Measurements from ENCODE around the gene ZCCHC14. TPM values are rescaled to one million over a fixed set of nuclear protein-coding genes. Genes with fewer than 3 reads are reported as not detected.
A peak's percentile ranks its signal among the peaks of the same experiment; 100 is the strongest.
"Not testable (repeated sequence)": the region's sequence is repeated elsewhere in the genome, so short reads cannot be mapped to it uniquely, and the experiment has no call there.

Gene ZCCHC14
- total RNA-seq, 1 experiment from 2014 or later = 45.4 TPM

DNA sequence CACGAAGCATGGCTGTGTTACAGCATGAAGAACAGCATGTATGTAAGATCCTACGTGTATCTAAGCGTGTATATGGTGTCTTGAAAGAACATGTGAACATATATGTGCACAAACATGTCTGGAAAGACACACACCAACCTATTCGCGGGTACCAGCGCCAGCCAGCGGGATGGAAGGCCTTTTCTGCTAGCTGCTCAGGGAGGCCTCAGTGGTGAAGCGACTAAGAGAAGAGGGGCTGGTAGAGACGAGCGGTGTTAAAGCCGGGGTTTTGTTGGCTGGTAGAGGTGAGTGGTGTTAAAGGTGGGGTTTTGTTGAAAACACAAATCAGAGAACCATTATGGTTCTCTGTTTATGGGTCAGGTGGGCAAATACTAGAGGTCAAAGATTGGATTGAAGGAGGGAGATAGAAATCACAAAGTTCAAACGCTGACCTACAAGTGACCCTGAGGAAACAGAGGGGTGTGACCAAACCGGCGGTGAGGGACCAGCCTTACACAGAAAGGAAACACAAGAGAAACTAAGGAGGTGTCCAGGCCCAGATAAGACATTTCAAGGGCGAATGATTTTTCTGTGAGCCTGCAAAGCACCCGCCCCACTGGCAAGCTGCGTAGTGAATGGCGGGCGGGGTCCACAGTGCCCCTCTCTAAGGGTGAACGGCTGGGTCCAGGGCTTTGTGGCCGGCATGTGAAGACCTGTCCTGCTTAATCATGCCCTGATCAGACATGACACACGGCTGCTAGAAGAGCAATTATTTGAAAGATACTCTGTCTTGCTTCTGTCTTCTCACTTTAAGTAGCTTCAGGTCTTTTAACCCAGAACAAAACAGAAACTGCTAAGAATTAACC is 8.1 kb downstream of the ZCCHC14 start:
- intact Hi-C loops (cut with micrococcal nuclease; ENCODE audit: unreplicated experiment) = no loop called here
- Mint-ChIP-seq H3K4me3 (ENCODE audit: low read depth, unreplicated experiment) (peak overlapping the region; percentile 42), H3K27ac (ENCODE audit: unreplicated experiment) (peak overlapping the region; percentile 16), H3K4me1 (ENCODE audit: low read depth, unreplicated experiment) (peaks cover 54% of the 10 kb centered on the region), H3K9me3 (ENCODE audit: low read depth, unreplicated experiment) (no peaks in the 10 kb centered on the region), H3K36me3 (ENCODE audit: insufficient read depth, unreplicated experiment) (peaks cover 23% of the 10 kb centered on the region), H3K27me3 (ENCODE audit: unreplicated experiment) (no peaks in the 10 kb centered on the region)
- CTCF ChIA-PET = interaction anchor here (0.6 to 0.7 kb wide), 2 partner anchors 16 to 94 kb away, joined by 4 to 7 read pairs; no protein-coding TSS in a partner anchor
- no TSS peak for BruUV-seq (replicated peaks)
- TF ChIP-seq, protein P1, sequence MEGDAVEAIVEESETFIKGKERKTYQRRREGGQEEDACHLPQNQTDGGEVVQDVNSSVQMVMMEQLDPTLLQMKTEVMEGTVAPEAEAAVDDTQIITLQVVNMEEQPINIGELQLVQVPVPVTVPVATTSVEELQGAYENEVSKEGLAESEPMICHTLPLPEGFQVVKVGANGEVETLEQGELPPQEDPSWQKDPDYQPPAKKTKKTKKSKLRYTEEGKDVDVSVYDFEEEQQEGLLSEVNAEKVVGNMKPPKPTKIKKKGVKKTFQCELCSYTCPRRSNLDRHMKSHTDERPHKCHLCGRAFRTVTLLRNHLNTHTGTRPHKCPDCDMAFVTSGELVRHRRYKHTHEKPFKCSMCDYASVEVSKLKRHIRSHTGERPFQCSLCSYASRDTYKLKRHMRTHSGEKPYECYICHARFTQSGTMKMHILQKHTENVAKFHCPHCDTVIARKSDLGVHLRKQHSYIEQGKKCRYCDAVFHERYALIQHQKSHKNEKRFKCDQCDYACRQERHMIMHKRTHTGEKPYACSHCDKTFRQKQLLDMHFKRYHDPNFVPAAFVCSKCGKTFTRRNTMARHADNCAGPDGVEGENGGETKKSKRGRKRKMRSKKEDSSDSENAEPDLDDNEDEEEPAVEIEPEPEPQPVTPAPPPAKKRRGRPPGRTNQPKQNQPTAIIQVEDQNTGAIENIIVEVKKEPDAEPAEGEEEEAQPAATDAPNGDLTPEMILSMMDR (IDR thresholded peaks at IDR 0.05; ENCODE audit: unreplicated experiment) = no peak
- DNase-seq = no peak

- BruUV-seq (replicated peaks) = no TSS peak
- DNase-seq = no peak
- intact Hi-C loops (cut with micrococcal nuclease; ENCODE audit: unreplicated experiment) = no loop called here
- no peaks in the 10 kb centered on the region for H3K27me3 Mint-ChIP-seq (ENCODE audit: unreplicated experiment)
- peaks cover 45% of the 10 kb centered on the region for H3K4me1 Mint-ChIP-seq (ENCODE audit: low read depth, unreplicated experiment)
- H3K27ac Mint-ChIP-seq (ENCODE audit: unreplicated experiment) = no peak overlapping the region
- H3K4me3 Mint-ChIP-seq (ENCODE audit: low read depth, unreplicated experiment) = no peak overlapping the region
- CTCF ChIA-PET = no interaction called here
- TF ChIP-seq, protein P1 (IDR thresholded peaks at IDR 0.05; ENCODE audit: unreplicated experiment) = no peak
- peaks cover 17% of the 10 kb centered on the region for H3K36me3 Mint-ChIP-seq (ENCODE audit: insufficient read depth, unreplicated experiment)
- H3K9me3 Mint-ChIP-seq (ENCODE audit: low read depth, unreplicated experiment) = no peaks in the 10 kb centered on the region
These were observed 9.3 kb downstream of the ZCCHC14 start for GRCh38 chr16:87483481-87483880.

DNA sequence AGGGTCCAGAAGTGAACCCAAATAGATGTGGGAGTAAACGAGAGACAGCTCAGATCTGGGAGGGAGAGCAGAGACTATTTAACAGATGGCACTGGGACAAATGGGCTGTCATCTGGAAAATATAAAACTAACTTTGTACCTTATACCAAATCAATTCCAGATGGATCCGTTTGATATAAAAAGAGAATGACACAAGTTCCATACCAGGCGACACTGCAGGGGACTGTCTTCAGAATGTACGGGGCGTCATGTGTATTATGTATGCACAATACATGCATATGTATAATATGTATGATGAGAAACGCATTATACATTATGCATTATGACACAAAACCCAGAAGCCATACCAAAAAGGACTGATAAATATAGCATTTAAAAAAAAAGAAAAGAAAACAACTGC is 10.2 kb downstream of the ZCCHC14 start:
- CTCF ChIA-PET; H3K9me3 Mint-ChIP-seq (ENCODE audit: low read depth, unreplicated experiment); H3K4me3 Mint-ChIP-seq (ENCODE audit: low read depth, unreplicated experiment); H3K27ac Mint-ChIP-seq (ENCODE audit: unreplicated experiment); BruUV-seq (replicated peaks); DNase-seq; intact Hi-C loops (cut with micrococcal nuclease; ENCODE audit: unreplicated experiment); H3K27me3 Mint-ChIP-seq (ENCODE audit: unreplicated experiment): not testable (repeated sequence)
- H3K36me3 Mint-ChIP-seq (ENCODE audit: insufficient read depth, unreplicated experiment) = peaks cover 11% of the 10 kb centered on the region
- H3K4me1 Mint-ChIP-seq (ENCODE audit: low read depth, unreplicated experiment) = peaks cover 43% of the 10 kb centered on the region

- H3K27ac Mint-ChIP-seq (ENCODE audit: unreplicated experiment) = no peak overlapping the region
- no peak for DNase-seq
- H3K4me3 Mint-ChIP-seq (ENCODE audit: low read depth, unreplicated experiment) = no peak overlapping the region
- CTCF ChIA-PET = no interaction called here
- no peaks in the 10 kb centered on the region for H3K9me3 Mint-ChIP-seq (ENCODE audit: low read depth, unreplicated experiment)
- BruUV-seq (replicated peaks) = no TSS peak
- peaks cover 7% of the 10 kb centered on the region for H3K36me3 Mint-ChIP-seq (ENCODE audit: insufficient read depth, unreplicated experiment)
- peaks cover 39% of the 10 kb centered on the region for H3K4me1 Mint-ChIP-seq (ENCODE audit: low read depth, unreplicated experiment)
- intact Hi-C loops (cut with micrococcal nuclease; ENCODE audit: unreplicated experiment) = no loop called here
- TF ChIP-seq, protein P1 (IDR thresholded peaks at IDR 0.05; ENCODE audit: unreplicated experiment) = no peak
- no peaks in the 10 kb centered on the region for H3K27me3 Mint-ChIP-seq (ENCODE audit: unreplicated experiment)
These were observed 10.6 kb downstream of the ZCCHC14 start for GRCh38 chr16:87482266-87482665.

- DNase-seq; H3K9me3 Mint-ChIP-seq (ENCODE audit: low read depth, unreplicated experiment); H3K27ac Mint-ChIP-seq (ENCODE audit: unreplicated experiment); H3K27me3 Mint-ChIP-seq (ENCODE audit: unreplicated experiment); BruUV-seq (replicated peaks); H3K36me3 Mint-ChIP-seq (ENCODE audit: insufficient read depth, unreplicated experiment); H3K4me3 Mint-ChIP-seq (ENCODE audit: low read depth, unreplicated experiment); CTCF ChIA-PET; intact Hi-C loops (cut with micrococcal nuclease; ENCODE audit: unreplicated experiment): not testable (repeated sequence)
- H3K4me1 Mint-ChIP-seq (ENCODE audit: low read depth, unreplicated experiment) = peaks cover 33% of the 10 kb centered on the region
These were observed 11.1 kb downstream of the ZCCHC14 start for GRCh38 chr16:87481711-87482110.

GRCh38 chr16:87477209-87477981 is 15.4 kb downstream of the ZCCHC14 start:
- CTCF ChIA-PET = interaction anchor here (0.7 kb wide), 1 partner anchor 21 kb away, joined by 3 read pairs; no protein-coding TSS in a partner anchor
- H3K27me3 Mint-ChIP-seq (ENCODE audit: unreplicated experiment); H3K27ac Mint-ChIP-seq (ENCODE audit: unreplicated experiment); H3K4me3 Mint-ChIP-seq (ENCODE audit: low read depth, unreplicated experiment); H3K9me3 Mint-ChIP-seq (ENCODE audit: low read depth, unreplicated experiment); DNase-seq; H3K36me3 Mint-ChIP-seq (ENCODE audit: insufficient read depth, unreplicated experiment); BruUV-seq (replicated peaks); intact Hi-C loops (cut with micrococcal nuclease; ENCODE audit: unreplicated experiment): not testable (repeated sequence)
- H3K4me1 Mint-ChIP-seq (ENCODE audit: low read depth, unreplicated experiment) = peaks cover 16% of the 10 kb centered on the region

Data from Calu3 (cell line).